Neuronal stem cell (in vitro differentiated cells): ENCODE results near the gene NLRP4.

ENCODE experiments used
- DNase-seq: peaks from one replicate; pipeline ENCODE4 v3.0.0-alpha.2; 2013; ENCODE audit warnings: low spot score
- H2AFZ ChIP-seq: one replicate; pipeline ENCODE4 v1.6.1; 2013; ENCODE audit warnings: mild to moderate bottlenecking, low read length, inconsistent platforms
- H2AK5ac ChIP-seq: 2 replicates; pipeline ENCODE4 v1.6.1; 2013; ENCODE audit warnings: low read depth, mild to moderate bottlenecking, inconsistent platforms, low read length, moderate library complexity, mixed read lengths
- H2BK120ac ChIP-seq: 2 replicates; pipeline ENCODE4 v1.6.1; 2013; ENCODE audit warnings: low read depth, mild to moderate bottlenecking, inconsistent platforms, low read length, moderate library complexity, mixed read lengths
- H2BK12ac ChIP-seq: one replicate; pipeline ENCODE4 v1.6.1; 2013; ENCODE audit warnings: low read length, inconsistent platforms
- H2BK15ac ChIP-seq: 2 replicates; pipeline ENCODE4 v1.6.1; 2013; ENCODE audit warnings: mild to moderate bottlenecking, low read length, inconsistent platforms, mixed read lengths
- H2BK5ac ChIP-seq: one replicate; pipeline ENCODE4 v1.6.1; 2013; ENCODE audit warnings: inconsistent platforms, mild to moderate bottlenecking, low read length, moderate library complexity
- H3K14ac ChIP-seq: one replicate; pipeline ENCODE4 v1.6.1; 2013; ENCODE audit warnings: low read length, inconsistent platforms
- H3K18ac ChIP-seq: 2 replicates; pipeline ENCODE4 v1.6.1; 2013; ENCODE audit warnings: low read length, inconsistent platforms
- H3K23ac ChIP-seq: 2 replicates; pipeline ENCODE4 v1.6.1; 2013; ENCODE audit warnings: low read depth, mild to moderate bottlenecking, mixed read lengths, low read length, inconsistent platforms; ENCODE audit not compliant: poor library complexity
- H3K27ac ChIP-seq: replicated peaks from 3 replicates; pipeline ENCODE4 v1.5.1; 2013; ENCODE audit warnings: low read length, inconsistent platforms
- H3K27me3 ChIP-seq, 3 experiments: 2 replicates each; pipeline ENCODE4 v1.6.1; 2013; ENCODE audit warnings: low read length in 3 of 3, mild to moderate bottlenecking in 2 of 3, inconsistent platforms in 1 of 3, low read depth in 1 of 3, mixed read lengths in 1 of 3, moderate library complexity in 1 of 3; ENCODE audit not compliant: control insufficient read depth in 3 of 3, insufficient read depth in 3 of 3
- H3K36me3 ChIP-seq, 2 donors: replicated peaks in 1 of 2; 2 replicates each; pipeline ENCODE4 v1.6.1; 2013; ENCODE audit warnings: low read length in 2 of 2; ENCODE audit not compliant: control insufficient read depth in 2 of 2, insufficient read depth in 2 of 2
- H3K4ac ChIP-seq: 2 replicates; pipeline ENCODE4 v1.6.1; 2013; ENCODE audit warnings: inconsistent platforms, mild to moderate bottlenecking, low read length, moderate library complexity
- H3K4me1 ChIP-seq, 2 donors: 1 replicate in 1 of 2; 2 replicates in 1 of 2; pipeline ENCODE4 v1.6.1; 2013; ENCODE audit warnings: low read length in 2 of 2, low read depth in 1 of 2; ENCODE audit not compliant: control insufficient read depth in 2 of 2, insufficient read depth in 1 of 2
- H3K4me2 ChIP-seq: one replicate; pipeline ENCODE4 v1.6.1; 2013; ENCODE audit warnings: mild to moderate bottlenecking, low read length, inconsistent platforms; ENCODE audit not compliant: insufficient read depth, poor library complexity, severe bottlenecking
- H3K4me3 ChIP-seq, 2 donors: 2 replicates each; pipeline ENCODE4 v1.5.1; 2013; ENCODE audit warnings: low read length in 2 of 2, mild to moderate bottlenecking in 2 of 2, inconsistent platforms in 1 of 2, moderate library complexity in 1 of 2
- H3K79me1 ChIP-seq: one replicate; pipeline ENCODE4 v1.6.1; 2013; ENCODE audit warnings: low read depth, mild to moderate bottlenecking, inconsistent platforms, low read length, moderate library complexity
- H3K9ac ChIP-seq: one replicate; pipeline ENCODE4 v1.6.1; 2013; ENCODE audit warnings: mild to moderate bottlenecking, low read depth, low read length, inconsistent platforms; ENCODE audit not compliant: poor library complexity
- H3K9me3 ChIP-seq, 2 donors: replicated peaks in 1 of 2; 2 replicates each; pipeline versions ENCODE3 to v1.6.1; 2013; ENCODE audit warnings: low read length in 2 of 2, mild to moderate bottlenecking in 2 of 2, inconsistent platforms in 1 of 2, low read depth in 1 of 2, mixed read lengths in 1 of 2, moderate library complexity in 1 of 2; ENCODE audit not compliant: control insufficient read depth in 2 of 2, insufficient read depth in 1 of 2
- H4K8ac ChIP-seq: one replicate; pipeline ENCODE4 v1.6.1; 2013; ENCODE audit warnings: low read depth, mild to moderate bottlenecking, inconsistent platforms, low read length, moderate library complexity
- H4K91ac ChIP-seq: one replicate; pipeline ENCODE4 v1.6.1; 2013; ENCODE audit warnings: low read length, low read depth, mild to moderate bottlenecking, inconsistent platforms; ENCODE audit not compliant: poor library complexity
- WGBS, 2 donors: extraction: QIAGEN DNeasy Blood & Tissue Kit; methylation state at CpG; one replicate each; pipeline ENCODE4 v1.1.7; 2013; ENCODE audit warnings: missing lambda C conversion rate in 2 of 2, mixed read lengths in 1 of 2; ENCODE audit not compliant: insufficient read length in 2 of 2, insufficient replicate concordance in 1 of 2; ENCODE audit errors: extremely low coverage in 2 of 2; 5-methylcytosine and 5-hydroxymethylcytosine counted together

Gene NLRP4

DNA sequence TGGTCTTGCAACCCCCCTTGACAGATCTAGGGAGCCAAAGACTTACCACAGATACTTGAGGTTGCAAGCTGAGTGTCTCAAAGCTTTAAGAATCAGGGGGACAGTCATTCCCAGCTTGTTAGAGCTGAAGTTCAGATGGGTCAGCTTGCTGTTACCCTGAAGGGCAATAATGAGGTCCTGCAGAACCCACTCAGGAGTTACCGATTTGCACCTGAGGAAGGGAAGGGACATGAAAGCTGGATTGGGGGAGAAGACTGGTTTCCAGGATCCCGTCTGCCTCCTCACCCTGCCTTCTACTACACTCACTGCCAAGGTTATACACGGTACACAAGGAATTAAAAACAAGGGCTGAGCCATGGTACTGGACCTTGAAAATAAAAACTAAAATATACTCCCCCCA is 71.4 kb downstream of the NLRP4 start:
- peaks cover 0 to 36% of the 10 kb centered on the region in 2 donors for H3K9me3 ChIP-seq
- WGBS, 2 donors, result no CpG with 5 or more reads among the region's 3 CpGs

DNA sequence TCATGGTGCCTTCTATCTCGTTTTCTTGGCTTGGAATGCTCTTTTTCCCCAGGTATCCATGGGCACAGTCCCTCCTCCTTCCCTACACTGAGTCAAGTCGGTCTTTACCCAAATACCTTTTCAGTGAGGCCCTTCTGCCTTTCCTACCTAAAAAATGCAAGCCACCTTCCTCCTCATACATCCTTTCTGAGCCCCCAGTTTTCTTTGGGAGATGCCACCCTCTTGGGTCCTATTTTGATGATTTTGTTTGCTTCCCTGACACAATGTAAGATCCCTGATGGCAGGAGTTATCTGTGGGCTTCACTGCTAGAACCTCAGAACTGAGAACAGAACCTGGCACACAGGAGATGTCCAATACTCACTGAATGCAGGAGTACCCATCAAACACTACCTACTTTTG is 73.5 kb downstream of the NLRP4 start:
- Histone ChIP-seq H2BK5ac (no peak overlapping the region), H3K23ac (no peak overlapping the region), H2AFZ (no peak overlapping the region), H4K91ac (no peak overlapping the region), H3K4me1 (no peaks in the 10 kb centered on the region), H3K4me3 (no peak overlapping the region), H3K14ac (no peak overlapping the region), H3K4me2 (no peak overlapping the region), H3K9ac (no peak overlapping the region), H3K18ac (no peak overlapping the region), H2BK12ac (no peak overlapping the region), H3K27me3 (no peaks in the 10 kb centered on the region), H3K4ac (no peak overlapping the region), H2BK120ac (no peak overlapping the region), H2BK15ac (no peak overlapping the region), H3K36me3 (no peaks in the 10 kb centered on the region), H2AK5ac (no peak overlapping the region), H3K27ac (no peak overlapping the region), H4K8ac (no peak overlapping the region), H3K79me1 (no peaks in the 10 kb centered on the region), H3K9me3 (peaks cover 0 to 36% of the 10 kb centered on the region in 2 donors)
- no peak for DNase-seq
- no CpG with 5 or more reads among the region's 2 CpGs for WGBS, 2 donors

More for the DNA sequence above, 71.4 kb downstream of the NLRP4 start:
- Histone ChIP-seq H3K4me3 (no peak overlapping the region), H2AFZ (no peak overlapping the region), H2BK5ac (no peak overlapping the region), H4K8ac (no peak overlapping the region), H2AK5ac (no peak overlapping the region), H3K36me3 (no peaks in the 10 kb centered on the region), H3K4me2 (no peak overlapping the region), H3K79me1 (no peaks in the 10 kb centered on the region), H3K4ac (no peak overlapping the region), H3K4me1 (no peaks in the 10 kb centered on the region), H4K91ac (no peak overlapping the region), H3K14ac (no peak overlapping the region), H2BK12ac (no peak overlapping the region), H2BK15ac (no peak overlapping the region), H3K9ac (no peak overlapping the region), H3K18ac (no peak overlapping the region), H3K27ac (no peak overlapping the region), H3K27me3 (no peaks in the 10 kb centered on the region), H3K23ac (no peak overlapping the region), H2BK120ac (no peak overlapping the region)
- no peak for DNase-seq

DNA sequence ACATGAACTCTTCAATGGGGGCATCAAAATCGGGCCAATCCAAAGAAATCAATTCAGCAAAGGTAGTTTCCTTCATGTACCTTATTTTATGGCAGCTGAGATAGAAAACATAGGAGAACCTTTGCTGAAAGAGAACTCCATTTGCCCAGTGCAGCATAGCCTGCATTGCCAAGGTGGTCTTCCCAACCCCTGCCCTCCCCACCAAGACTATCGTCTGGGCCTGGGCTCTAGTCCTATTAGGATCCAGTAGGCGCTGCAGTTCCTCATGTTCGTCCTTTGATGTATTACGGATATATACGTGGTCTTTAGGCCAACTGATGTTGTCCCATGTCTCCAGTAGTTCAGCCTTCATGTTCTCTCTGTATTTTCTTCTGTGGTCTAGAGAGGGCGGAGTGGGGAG is 76.6 kb downstream of the NLRP4 start:
- Histone ChIP-seq H3K18ac (no peak overlapping the region), H3K79me1 (no peaks in the 10 kb centered on the region), H3K4me3 (no peak overlapping the region), H2BK120ac (no peak overlapping the region), H2BK5ac (no peak overlapping the region), H3K36me3 (no peaks in the 10 kb centered on the region), H3K9ac (no peak overlapping the region), H4K8ac (no peak overlapping the region), H3K4ac (no peak overlapping the region), H3K4me1 (no peaks in the 10 kb centered on the region), H3K27ac (no peak overlapping the region), H4K91ac (no peak overlapping the region), H2BK12ac (no peak overlapping the region), H2AFZ (no peak overlapping the region), H3K27me3 (no peaks in the 10 kb centered on the region), H3K9me3 (peaks cover 0 to 26% of the 10 kb centered on the region in 2 donors), H2AK5ac (no peak overlapping the region), H3K23ac (no peak overlapping the region), H2BK15ac (no peak overlapping the region), H3K4me2 (no peak overlapping the region), H3K14ac (no peak overlapping the region)
- WGBS, 2 donors, result no CpG with 5 or more reads among the region's 7 CpGs
- no peak for DNase-seq

DNA sequence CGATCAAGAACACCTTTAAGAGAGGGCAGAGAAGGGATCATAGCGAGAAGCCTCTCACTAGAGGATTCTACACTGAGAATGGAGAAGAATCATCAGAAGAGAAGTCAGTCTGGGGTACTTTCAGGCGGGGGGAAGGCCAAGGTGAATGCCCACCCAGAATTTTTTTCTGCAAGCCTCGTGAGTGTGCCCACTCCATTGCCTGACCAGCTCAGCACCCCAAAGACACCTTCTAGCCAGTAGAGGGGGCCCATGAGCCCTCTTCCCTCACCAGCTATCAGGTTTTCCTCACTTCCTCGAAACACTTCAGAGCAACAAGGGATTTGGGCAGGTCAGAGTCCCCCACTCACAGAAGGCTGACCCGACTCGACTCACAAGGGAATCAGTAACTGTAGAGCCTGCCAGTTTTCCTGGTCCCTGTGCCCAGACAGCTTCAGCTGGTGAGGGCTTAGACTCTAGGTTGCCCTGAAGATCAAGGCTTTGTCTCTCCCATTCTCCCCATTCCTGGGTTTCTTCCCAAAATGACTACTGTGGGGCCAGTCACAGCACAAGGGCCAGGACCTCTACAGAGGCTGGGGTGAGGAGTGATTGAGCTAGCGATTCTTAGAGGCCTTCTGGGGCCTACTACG is 77.4 kb downstream of the NLRP4 start:
- Histone ChIP-seq H3K4me3 (no peak overlapping the region), H3K79me1 (no peaks in the 10 kb centered on the region), H4K91ac (no peak overlapping the region), H2AFZ (no peak overlapping the region), H2AK5ac (no peak overlapping the region), H4K8ac (no peak overlapping the region), H3K27me3 (no peaks in the 10 kb centered on the region), H2BK12ac (no peak overlapping the region), H3K9ac (no peak overlapping the region), H3K4ac (no peak overlapping the region), H3K14ac (no peak overlapping the region), H2BK120ac (no peak overlapping the region), H3K9me3 (peaks cover 0 to 25% of the 10 kb centered on the region in 2 donors), H3K23ac (no peak overlapping the region), H2BK15ac (no peak overlapping the region), H3K27ac (no peak overlapping the region), H3K18ac (no peak overlapping the region), H3K36me3 (no peaks in the 10 kb centered on the region), H2BK5ac (no peak overlapping the region), H3K4me1 (no peaks in the 10 kb centered on the region), H3K4me2 (no peak overlapping the region)
- DNase-seq, result no peak
- WGBS, 2 donors, result no CpG with 5 or more reads among the region's 9 CpGs
